Measurements from ENCODE around the gene PLPPR5.

- no peak for TF ChIP-seq POLR2A (IDR thresholded peaks at IDR 0.05; ENCODE audit: low read length)
- no peak for TF ChIP-seq GATA1 (IDR thresholded peaks at IDR 0.05; ENCODE audit: low read depth, low read length)
These were observed 40.5 kb downstream of the PLPPR5 start for GRCh38 chr1:98964198-98964597.

Data from erythroblast (primary cell).